HepG2 (cell line): Measurements from ENCODE around the gene TNFRSF25. TPM values are rescaled to one million over a fixed set of nuclear protein-coding genes. Genes with fewer than 3 reads are reported as not detected.

Source experiments
- LCORL ChIP-seq, 2 experiments: fragments of 450-650 bp in 1 of 2; sonication (generic) in 1 of 2; formaldehyde crosslinking in 1 of 2; IDR thresholded peaks; 2 replicates each; pipeline versions ENCODE4 v1.5.0 to v1.6.1; 2017 to 2020; ENCODE audit warnings: antibody characterized with exemption in 1 of 2, missing genetic modification reagents in 1 of 2
- PTBP1 ChIP-seq: fragments of 200-400 bp; formaldehyde crosslinking; IDR thresholded peaks from 2 replicates; pipeline ENCODE4 v1.6.1; 2018; ENCODE audit warnings: low read length, low read depth; ENCODE audit not compliant: poor library complexity, severe bottlenecking
- SOX13 ChIP-seq, 3 experiments: fragments of 450-650 bp in 1 of 3; sonication (generic) in 1 of 3; formaldehyde crosslinking in 1 of 3; IDR thresholded peaks in 2 of 3; conservative IDR thresholded peaks in 1 of 3; 2 replicates each; pipeline versions ENCODE4 v1.5.0 to v1.6.1; 2016 to 2020; ENCODE audit warnings: antibody characterized with exemption in 1 of 3, mild to moderate bottlenecking in 1 of 3, missing compliant biosample characterization in 1 of 3, missing genetic modification reagents in 1 of 3, moderate library complexity in 1 of 3
- TCF7 ChIP-seq: sonication (generic); IDR thresholded peaks from 2 replicates; pipeline ENCODE4 v1.6.1; 2016; ENCODE audit warnings: antibody characterized with exemption, low read depth
- ZNF569 ChIP-seq: sonication (generic); formaldehyde crosslinking; IDR thresholded peaks from 2 replicates; pipeline ENCODE4 v1.5.0; 2020; ENCODE audit warnings: mild to moderate bottlenecking, missing genetic modification reagents, moderate library complexity, borderline replicate concordance
- polyA plus RNA-seq, 8 experiments: library from polyadenylated mRNA; depleted of rRNA in 3 of 8; stranded (reverse) in 7 of 8; unstranded in 1 of 8; fragments of >200 nt; fragmentation: Illumina TruSeq in 4 of 8; extraction: Trizol in 4 of 8; gene quantifications; 2 replicates each; pipeline versions ENCODE4 v1.2.1 to v1.2.3, GENCODE V29; 2011 to 2016; ENCODE audit warnings: low read depth in 4 of 8, missing spikeins in 1 of 8, mixed read lengths in 1 of 8; ENCODE audit not compliant: insufficient read depth in 1 of 8
- total RNA-seq, 5 experiments: library from RNA; depleted of rRNA; stranded (reverse); fragments of >200 nt; fragmentation: Illumina TruSeq; extraction: Trizol; gene quantifications; 2 replicates each; pipeline ENCODE4 v1.2.3, GENCODE V29; 2016; ENCODE audit warnings: low read depth in 1 of 5
- TF ChIP-seq, protein P1 (sequence below): sonication (generic); formaldehyde crosslinking; IDR thresholded peaks from 2 replicates; pipeline ENCODE4 v1.4.0; 2020; ENCODE audit warnings: missing genetic modification reagents, borderline replicate concordance
- TF ChIP-seq, protein P2 (sequence below): sonication (generic); formaldehyde crosslinking; IDR thresholded peaks from 2 replicates; pipeline ENCODE4 v1.4.0; 2020; ENCODE audit warnings: missing genetic modification reagents, mild to moderate bottlenecking, borderline replicate concordance
- TF ChIP-seq, protein P3 (sequence below): IDR thresholded peaks from 2 replicates; pipeline ENCODE4 v1.6.1; 2016; ENCODE audit warnings: low read depth, borderline replicate concordance

TNFRSF25 gene
- total and polyA plus RNA-seq, 2 of the 13 experiments (the other 11 are each of a cell fraction or from before 2014, with no cell fraction given), result 1.4 to 1.5 TPM

DNA sequence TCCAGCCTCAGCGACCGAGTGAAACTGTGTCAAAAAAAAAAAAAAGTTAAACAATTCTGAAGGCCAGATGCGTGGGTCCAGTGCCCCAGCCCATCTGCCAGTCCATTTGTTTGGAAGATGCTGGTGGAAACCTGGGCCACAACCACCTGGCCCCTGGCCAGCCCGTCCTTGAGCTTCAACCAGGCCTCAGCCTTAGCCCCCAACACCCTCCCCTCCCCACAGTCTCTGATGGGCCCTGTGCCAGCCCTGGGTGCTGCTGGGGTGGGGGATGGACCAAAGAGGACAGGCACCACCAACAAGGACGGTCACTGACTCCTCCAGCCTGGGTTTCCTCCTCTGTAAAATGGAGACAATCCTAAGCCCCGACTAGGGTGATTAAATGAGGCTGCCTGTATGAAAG is 45.1 kb upstream of the TNFRSF25 start (continued):
- TF ChIP-seq, protein P1, sequence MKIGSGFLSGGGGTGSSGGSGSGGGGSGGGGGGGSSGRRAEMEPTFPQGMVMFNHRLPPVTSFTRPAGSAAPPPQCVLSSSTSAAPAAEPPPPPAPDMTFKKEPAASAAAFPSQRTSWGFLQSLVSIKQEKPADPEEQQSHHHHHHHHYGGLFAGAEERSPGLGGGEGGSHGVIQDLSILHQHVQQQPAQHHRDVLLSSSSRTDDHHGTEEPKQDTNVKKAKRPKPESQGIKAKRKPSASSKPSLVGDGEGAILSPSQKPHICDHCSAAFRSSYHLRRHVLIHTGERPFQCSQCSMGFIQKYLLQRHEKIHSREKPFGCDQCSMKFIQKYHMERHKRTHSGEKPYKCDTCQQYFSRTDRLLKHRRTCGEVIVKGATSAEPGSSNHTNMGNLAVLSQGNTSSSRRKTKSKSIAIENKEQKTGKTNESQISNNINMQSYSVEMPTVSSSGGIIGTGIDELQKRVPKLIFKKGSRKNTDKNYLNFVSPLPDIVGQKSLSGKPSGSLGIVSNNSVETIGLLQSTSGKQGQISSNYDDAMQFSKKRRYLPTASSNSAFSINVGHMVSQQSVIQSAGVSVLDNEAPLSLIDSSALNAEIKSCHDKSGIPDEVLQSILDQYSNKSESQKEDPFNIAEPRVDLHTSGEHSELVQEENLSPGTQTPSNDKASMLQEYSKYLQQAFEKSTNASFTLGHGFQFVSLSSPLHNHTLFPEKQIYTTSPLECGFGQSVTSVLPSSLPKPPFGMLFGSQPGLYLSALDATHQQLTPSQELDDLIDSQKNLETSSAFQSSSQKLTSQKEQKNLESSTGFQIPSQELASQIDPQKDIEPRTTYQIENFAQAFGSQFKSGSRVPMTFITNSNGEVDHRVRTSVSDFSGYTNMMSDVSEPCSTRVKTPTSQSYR (CRISPR knock-in tag), result peak; percentile 24; the same call in 1 of the 2 replicates
- no peak for TF ChIP-seq SOX13 (IDR thresholded peaks at IDR 0.05)
- peak in 1 of 2 experiments; percentile 25; a peak in 1 of 4 replicates for TF ChIP-seq SOX13 (CRISPR knock-in tag; conservative IDR thresholded peaks at IDR 0.05 in 1 of 2, IDR thresholded peaks at IDR 0.05 in 1 of 2)
- TF ChIP-seq, protein P2, sequence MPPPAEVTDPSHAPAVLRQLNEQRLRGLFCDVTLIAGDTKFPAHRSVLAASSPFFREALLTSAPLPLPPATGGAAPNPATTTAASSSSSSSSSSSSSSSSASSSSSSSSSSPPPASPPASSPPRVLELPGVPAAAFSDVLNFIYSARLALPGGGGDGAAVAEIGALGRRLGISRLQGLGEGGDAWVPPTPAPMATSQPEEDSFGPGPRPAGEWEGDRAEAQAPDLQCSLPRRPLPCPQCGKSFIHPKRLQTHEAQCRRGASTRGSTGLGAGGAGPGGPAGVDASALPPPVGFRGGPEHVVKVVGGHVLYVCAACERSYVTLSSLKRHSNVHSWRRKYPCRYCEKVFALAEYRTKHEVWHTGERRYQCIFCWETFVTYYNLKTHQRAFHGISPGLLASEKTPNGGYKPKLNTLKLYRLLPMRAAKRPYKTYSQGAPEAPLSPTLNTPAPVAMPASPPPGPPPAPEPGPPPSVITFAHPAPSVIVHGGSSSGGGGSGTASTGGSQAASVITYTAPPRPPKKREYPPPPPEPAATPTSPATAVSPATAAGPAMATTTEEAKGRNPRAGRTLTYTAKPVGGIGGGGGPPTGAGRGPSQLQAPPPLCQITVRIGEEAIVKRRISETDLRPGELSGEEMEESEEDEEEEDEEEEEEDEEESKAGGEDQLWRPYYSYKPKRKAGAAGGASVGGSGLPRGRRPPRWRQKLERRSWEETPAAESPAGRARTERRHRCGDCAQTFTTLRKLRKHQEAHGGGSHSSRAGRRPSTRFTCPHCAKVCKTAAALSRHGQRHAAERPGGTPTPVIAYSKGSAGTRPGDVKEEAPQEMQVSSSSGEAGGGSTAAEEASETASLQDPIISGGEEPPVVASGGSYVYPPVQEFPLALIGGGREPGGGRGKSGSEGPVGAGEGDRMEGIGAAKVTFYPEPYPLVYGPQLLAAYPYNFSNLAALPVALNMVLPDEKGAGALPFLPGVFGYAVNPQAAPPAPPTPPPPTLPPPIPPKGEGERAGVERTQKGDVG, result 0 out of 2 replicates have a peak, but pooled peaks have one; percentile 25
- no peak for TF ChIP-seq PTBP1
- TF ChIP-seq TCF7, result no peak
- TF ChIP-seq, protein P3, sequence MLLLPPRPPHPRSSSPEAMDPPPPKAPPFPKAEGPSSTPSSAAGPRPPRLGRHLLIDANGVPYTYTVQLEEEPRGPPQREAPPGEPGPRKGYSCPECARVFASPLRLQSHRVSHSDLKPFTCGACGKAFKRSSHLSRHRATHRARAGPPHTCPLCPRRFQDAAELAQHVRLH (CRISPR knock-in tag), result no peak
- no peak for TF ChIP-seq ZNF569 (CRISPR knock-in tag)
- TF ChIP-seq LCORL (IDR thresholded peaks at IDR 0.05), result no peak
- 0 out of 2 replicates have a peak, but pooled peaks have one; percentile 27 for TF ChIP-seq LCORL (CRISPR knock-in tag; IDR thresholded peaks at IDR 0.05)
